Measurements from ENCODE around the gene FAU.

GRCh38 chr11:65096926-65097325 lies 25.0 kb downstream of the FAU start:
- no peak for TF ChIP-seq SP3 (tag by site-specific recombination; IDR thresholded peaks at IDR 0.05)
- TF ChIP-seq ZNF518A (tag by site-specific recombination; conservative IDR thresholded peaks at IDR 0.05; ENCODE audit: low read depth): no peak
- no peak for TF ChIP-seq ZNF830 (tag by site-specific recombination; IDR thresholded peaks at IDR 0.05; ENCODE audit: low read depth)
- TF ChIP-seq, protein P1, sequence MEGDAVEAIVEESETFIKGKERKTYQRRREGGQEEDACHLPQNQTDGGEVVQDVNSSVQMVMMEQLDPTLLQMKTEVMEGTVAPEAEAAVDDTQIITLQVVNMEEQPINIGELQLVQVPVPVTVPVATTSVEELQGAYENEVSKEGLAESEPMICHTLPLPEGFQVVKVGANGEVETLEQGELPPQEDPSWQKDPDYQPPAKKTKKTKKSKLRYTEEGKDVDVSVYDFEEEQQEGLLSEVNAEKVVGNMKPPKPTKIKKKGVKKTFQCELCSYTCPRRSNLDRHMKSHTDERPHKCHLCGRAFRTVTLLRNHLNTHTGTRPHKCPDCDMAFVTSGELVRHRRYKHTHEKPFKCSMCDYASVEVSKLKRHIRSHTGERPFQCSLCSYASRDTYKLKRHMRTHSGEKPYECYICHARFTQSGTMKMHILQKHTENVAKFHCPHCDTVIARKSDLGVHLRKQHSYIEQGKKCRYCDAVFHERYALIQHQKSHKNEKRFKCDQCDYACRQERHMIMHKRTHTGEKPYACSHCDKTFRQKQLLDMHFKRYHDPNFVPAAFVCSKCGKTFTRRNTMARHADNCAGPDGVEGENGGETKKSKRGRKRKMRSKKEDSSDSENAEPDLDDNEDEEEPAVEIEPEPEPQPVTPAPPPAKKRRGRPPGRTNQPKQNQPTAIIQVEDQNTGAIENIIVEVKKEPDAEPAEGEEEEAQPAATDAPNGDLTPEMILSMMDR (tag by site-specific recombination; IDR thresholded peaks at IDR 0.05): no peak
- TF ChIP-seq ZNF561 (tag by site-specific recombination; IDR thresholded peaks at IDR 0.05; ENCODE audit: borderline replicate concordance): no peak
- TF ChIP-seq ZBTB17 (tag by site-specific recombination; IDR thresholded peaks at IDR 0.05): no peak
- no peak for TF ChIP-seq YY1 (tag by site-specific recombination; IDR thresholded peaks at IDR 0.05)
- TF ChIP-seq, protein P2, sequence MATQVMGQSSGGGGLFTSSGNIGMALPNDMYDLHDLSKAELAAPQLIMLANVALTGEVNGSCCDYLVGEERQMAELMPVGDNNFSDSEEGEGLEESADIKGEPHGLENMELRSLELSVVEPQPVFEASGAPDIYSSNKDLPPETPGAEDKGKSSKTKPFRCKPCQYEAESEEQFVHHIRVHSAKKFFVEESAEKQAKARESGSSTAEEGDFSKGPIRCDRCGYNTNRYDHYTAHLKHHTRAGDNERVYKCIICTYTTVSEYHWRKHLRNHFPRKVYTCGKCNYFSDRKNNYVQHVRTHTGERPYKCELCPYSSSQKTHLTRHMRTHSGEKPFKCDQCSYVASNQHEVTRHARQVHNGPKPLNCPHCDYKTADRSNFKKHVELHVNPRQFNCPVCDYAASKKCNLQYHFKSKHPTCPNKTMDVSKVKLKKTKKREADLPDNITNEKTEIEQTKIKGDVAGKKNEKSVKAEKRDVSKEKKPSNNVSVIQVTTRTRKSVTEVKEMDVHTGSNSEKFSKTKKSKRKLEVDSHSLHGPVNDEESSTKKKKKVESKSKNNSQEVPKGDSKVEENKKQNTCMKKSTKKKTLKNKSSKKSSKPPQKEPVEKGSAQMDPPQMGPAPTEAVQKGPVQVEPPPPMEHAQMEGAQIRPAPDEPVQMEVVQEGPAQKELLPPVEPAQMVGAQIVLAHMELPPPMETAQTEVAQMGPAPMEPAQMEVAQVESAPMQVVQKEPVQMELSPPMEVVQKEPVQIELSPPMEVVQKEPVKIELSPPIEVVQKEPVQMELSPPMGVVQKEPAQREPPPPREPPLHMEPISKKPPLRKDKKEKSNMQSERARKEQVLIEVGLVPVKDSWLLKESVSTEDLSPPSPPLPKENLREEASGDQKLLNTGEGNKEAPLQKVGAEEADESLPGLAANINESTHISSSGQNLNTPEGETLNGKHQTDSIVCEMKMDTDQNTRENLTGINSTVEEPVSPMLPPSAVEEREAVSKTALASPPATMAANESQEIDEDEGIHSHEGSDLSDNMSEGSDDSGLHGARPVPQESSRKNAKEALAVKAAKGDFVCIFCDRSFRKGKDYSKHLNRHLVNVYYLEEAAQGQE (tag by site-specific recombination; IDR thresholded peaks at IDR 0.05): no peak
- no peak for TF ChIP-seq ZBTB6 (tag by site-specific recombination; IDR thresholded peaks at IDR 0.05)
- TF ChIP-seq ZBTB21 (tag by site-specific recombination; IDR thresholded peaks at IDR 0.05): no peak
- no peak for TF ChIP-seq ZNF24 (tag by site-specific recombination; IDR thresholded peaks at IDR 0.05)
- TF ChIP-seq ZFP41 (tag by site-specific recombination; IDR thresholded peaks at IDR 0.05; ENCODE audit: borderline replicate concordance): no peak

Data from HEK293 (cell line).